Activated CD4-positive, alpha-beta T cell treated with anti-CD3 and anti-CD28 coated beads for 24 hours (primary cell): ENCODE data around the gene ERICH6B.

Source experiments
- DNase-seq, 2 donors: peaks; one replicate each; pipeline ENCODE4 v3.0.0-alpha.2; 2020; ENCODE audit warnings: low read depth in 2 of 2

Gene ERICH6B

DNA sequence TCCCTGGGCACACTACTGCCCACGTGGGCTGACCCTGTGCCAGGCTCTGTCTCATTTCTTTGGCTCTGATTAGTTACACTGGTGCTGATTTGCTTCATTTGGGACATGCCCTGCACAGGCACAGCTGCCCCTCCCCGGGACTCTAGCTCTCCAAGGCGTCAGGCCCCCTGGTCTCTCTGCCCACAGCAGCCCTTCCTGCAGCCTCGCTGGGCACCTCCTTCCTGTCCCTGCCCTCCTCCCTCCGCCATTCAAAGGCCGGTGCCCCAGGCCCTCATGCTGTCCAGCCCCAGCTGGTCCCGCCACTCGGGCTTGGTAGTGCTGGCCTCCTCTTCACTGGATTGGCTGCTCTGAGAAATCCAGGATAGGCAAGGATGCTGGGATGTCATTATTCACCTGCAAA lies 73.1 kb downstream of the ERICH6B start:
- DNase-seq: no peak

DNA sequence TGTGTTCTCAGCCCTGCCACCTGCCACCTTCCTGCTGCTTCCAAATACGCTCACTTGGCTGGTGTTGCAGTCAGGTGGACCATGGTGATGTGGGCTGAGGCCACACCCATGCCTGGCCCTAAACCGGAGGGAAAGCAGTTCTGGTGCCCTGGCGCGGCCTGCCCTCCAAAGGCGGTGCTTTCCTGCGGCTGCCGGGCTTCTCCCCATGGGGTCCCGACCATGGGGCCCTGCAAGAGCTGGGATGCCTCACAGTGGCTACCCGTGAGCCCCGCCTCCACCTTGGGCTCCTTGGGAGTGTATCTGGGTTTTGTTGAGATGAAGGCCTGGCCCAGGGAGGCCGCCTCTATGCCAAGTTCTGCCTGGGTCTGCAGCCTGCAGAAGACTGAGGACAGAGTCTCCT lies 73.7 kb downstream of the ERICH6B start:
- DNase-seq: no peak

DNA sequence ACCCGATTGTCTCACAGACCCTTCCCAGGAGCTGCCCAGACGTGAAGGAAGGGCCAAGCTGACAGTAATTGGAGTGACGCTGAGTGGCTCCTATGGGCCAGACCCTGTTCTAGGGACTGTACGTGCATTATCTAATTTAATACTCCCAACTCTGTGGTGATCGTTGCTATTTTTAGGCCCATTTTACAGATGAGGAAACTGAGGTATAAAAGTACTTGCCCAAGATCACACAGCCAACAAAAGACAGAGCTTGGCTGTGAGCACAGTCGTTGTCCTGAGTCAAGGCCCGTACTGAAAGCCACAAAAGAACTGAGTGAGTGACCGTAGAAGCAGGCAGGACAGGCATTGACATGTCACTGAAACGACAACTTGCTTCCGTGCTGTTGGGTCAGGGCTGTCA lies 74.7 kb downstream of the ERICH6B start:
- no peak for DNase-seq

DNA sequence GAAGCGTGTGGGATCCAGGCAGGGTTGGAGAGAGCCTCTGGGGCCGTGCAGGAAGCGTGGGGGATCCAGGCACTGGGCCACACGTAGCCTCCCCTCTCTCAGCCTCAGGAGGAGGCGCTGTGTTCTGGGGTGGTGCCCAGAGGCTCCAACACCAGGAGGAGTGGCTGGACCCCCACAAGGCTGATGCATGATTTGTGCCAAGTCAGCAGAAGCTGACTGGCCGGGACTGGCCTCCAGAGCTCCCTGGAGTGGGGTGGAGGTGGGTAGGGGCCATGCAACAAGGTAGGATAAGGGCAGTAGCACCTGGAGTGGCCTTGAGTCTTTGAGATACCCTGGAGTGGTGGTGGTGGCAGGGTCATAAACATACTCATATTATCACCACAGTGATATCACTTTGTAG lies 75.3 kb downstream of the ERICH6B start:
- no peak for DNase-seq

DNA sequence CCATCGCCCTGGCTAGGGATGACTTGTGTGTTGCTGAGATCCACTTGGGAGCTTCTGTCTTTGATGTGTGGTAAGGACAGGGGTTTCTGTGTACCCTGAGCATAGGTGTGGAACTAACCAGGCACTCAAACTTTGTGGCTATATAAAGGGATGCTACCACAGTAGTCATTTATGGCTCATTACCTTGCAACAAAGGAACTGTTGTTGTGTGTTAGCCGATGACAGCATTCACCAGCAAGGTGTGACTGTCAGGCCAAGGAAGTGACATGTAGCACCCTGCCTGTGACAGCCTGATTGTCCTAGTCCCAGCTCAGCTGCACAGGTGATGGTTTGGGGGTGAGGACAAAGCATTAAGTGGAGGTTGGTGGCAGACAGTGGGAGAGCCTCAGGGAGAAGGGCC lies 77.2 kb downstream of the ERICH6B start:
- DNase-seq: no peak

DNA sequence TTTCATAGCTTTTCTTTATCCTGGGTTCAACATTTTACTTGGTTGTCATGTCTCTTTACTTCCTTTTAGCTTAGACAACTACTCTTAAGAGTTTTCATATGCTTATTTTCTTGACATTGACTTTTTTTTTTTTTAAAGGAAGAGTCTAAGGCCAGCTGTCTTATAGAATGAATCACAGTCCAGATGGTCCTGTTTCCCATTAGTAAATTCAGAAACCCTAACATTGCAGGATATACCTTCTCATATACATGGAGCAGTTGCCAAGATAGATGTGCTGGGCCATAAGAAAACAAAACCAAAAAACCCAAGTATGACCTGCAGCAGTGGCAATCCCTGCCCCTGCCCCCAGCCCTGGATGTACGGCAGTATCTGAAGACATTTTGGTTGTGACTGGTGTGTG lies 78.0 kb downstream of the ERICH6B start:
- DNase-seq: no peak

DNA sequence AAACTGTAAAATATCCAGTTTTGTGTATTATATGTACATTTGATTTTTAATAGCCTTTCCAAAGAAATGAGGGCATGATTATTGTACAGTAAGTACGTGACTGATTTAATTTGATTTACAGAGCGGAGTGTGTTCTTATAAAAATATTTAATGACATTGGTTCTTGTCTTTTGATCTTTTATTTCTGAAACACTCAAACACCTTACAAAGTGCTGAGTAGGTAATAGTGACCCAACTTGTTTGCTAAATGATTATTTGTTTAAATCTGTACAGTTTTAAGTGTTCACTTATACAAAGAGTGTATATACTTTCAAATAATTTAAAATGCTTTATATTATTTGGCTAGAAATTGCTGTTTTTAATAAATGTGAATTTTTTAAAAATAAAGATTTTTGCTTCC lies 79.3 kb downstream of the ERICH6B start:
- DNase-seq: no peak

DNA sequence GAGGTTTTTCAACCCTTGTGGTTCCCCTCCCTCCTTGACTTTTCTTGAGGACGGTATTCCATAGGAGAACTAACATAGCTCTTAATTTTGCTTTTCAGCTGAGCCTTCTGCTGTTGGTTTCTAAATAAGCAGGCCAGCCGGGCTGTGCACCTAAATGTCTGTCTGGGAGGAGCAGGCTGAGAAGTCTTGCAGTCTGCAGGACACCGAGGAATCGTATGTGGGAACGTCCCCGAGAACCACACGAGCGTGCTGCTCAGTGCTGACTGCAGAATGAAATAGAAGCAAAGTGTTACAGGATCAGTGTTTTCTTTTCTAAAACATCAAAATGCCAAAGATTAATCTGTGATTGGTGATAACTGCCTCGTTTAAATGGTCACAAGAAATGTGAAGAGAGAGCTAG lies 80.9 kb downstream of the ERICH6B start:
- no peak for DNase-seq

DNA sequence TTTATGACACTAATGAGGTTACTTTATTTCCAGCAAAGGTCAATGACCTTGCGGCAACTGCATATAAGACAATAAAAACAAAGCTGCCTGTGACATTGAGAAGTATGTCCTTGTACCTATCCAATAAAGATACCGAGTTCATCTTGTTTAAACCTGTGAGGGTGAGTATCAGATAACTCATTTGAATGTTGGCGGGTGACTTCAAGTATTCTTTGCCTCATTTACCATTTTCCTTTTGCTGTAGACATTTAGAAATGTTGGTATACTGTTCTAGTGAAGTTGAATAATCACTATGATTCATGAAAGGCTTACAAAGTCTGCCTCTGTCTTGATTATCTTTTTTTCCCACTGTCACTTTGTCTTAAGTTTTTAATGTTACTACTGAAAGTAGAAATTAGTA lies 85.8 kb downstream of the ERICH6B start:
- no peak for DNase-seq

DNA sequence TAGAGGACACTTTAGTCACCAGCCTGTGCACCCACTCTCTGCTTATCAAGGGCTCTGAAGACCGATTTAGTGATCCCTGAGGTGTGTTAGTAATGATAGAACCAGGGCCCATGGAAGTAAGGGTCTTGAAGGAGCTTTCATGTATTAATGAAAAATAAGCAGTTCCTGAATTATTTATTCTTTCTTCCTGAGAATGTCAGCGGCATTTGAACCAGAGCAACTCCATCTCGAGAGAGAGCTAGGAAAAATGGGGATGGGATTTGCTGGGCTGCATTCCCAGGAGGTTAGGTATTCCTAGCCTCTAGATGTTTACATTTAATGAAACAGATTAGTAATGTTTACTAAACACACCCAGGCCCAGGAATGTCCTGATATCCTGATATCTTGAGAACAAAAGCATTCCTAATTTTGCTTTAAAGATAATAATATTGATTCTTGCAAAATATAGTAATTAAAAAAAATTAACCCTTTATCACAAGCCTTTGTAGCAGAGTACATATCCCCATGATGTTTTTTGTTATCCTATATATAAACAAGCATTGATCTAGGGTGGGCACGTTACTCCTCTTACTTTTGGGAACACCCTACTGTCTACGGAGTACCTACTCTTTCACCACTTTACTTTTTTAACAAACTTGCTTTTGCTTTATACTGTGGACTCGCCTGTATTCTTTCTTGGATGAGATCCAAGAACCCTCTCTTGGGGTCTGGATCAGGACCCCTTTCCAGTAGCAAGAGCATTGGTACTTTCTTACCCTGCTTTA lies 87.7 kb downstream of the ERICH6B start:
- DNase-seq: no peak

DNA sequence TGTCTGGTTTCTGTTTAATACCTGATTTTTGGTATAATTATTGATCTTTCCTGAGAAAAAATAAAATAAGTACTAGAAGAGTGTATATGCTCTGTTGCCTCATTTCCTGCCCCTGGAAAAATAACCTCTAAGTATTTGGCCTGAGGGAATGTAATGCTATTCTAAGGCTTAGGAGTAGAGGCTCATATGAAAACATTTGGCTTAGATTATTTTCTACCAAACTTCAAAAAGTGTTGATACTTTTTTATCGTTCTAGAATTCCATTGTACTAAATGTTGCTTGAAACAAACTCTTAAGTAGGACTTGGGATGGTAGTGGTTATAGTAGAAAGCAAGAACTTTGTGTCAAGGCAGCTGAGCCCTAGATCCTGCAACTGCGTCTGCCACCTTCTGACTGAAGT lies 93.0 kb downstream of the ERICH6B start:
- DNase-seq: no peak

DNA sequence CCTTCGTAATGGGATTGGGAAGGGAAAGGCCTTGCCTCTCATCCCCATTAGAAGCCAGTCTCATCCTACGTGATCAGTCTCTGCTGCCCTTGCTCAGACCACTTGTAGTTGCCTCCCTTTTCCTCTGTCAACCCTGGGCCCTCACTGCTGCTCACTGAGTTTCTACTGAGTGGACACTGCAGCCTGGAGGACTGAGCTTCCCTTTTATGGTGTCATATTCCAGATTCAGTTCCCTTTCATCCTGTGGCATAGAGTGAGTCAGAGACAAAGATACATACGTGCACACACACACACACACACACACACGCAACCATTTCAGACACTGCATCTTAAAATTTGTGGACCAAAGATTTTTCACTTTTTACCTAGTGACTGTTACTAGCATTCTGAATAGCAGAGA lies 94.2 kb downstream of the ERICH6B start:
- no peak for DNase-seq

DNA sequence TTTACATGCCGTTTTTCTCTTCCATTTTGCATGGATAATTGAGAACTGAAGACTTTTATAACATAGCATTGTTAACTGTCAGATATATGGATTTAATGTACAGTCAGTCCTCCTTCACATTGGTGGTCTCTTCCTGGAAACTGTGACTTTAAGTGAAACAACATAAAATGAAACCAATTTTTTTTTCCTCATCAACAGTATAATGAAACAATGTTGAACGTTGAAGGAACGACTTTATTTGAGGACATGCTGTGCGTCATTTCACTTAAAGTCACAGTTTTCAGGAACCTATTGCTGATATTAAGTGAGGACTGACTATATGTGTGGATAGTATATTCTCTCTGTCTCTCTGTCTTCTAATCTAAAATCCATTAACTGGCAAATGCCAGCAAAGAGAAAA lies 96.0 kb downstream of the ERICH6B start:
- DNase-seq: no peak

DNA sequence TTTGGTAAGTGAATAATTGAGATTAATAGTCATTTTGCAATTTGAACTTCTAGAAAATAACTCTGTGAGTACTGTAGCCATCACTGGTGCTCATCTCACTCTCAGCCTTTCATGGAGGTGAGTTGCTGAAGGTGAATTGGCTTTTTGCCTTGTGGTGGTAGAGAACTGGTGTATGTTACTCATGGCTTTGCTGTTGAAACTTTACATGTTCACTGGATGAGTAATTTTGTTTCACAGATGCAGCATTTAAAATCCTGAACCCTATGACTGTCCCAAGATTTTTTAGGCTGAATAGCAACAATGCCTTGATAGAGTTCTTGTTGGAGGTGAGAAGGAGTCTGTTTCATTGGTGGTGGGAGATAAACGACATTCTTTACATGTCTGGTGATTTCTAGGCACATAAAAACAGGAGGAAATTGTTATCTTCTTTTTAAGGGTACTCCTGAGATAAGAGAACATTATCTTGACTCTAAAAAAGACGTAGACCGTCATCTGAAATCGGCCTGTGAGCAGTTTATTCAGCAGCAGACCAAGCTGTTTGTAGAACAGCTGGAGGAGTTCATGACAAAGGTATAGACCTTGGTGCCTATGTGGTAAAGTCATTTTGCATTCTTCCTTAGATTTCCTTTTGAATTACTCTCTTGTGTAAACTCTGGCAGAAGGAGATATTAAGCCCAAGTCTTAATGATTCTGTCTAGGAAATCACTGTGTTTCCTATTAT lies 96.9 kb downstream of the ERICH6B start:
- no peak for DNase-seq

DNA sequence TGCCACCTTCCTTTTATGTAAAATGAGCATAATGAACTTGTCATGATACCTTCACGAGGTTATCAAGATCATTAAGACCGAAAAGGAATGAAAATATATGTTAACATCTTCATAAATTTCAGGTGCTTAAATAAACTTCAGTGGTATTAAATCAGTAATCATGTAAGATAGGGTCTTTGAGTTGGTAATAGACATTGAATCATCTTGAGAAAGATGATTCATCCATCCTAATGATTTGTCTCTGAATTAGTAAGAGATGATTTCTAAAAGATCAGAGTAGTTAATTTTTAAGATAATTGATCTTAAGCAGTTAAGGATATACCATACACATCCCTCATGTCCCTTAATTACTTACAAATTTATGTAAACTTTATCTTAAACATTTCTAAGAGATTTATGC lies 98.8 kb downstream of the ERICH6B start:
- no peak for DNase-seq

DNA sequence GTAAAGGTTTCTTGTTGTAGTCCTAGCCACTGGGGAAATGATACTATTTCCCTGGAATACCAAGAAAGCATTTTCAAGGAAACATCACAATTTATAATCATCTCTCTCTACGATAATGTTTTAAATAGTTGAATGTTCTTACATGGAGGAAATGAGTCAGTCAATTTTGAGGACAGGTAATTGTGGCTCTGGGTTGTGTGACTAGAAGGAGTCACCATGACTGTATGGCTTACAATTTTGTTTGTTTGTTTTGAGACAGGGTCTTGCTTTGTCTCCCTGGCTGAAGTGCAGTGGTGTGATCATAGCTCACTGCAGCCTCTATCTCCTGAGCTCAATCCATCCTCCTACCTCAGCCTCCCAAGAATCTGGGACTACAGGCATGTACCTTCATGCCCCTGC lies 103.4 kb downstream of the ERICH6B start:
- DNase-seq: no peak

DNA sequence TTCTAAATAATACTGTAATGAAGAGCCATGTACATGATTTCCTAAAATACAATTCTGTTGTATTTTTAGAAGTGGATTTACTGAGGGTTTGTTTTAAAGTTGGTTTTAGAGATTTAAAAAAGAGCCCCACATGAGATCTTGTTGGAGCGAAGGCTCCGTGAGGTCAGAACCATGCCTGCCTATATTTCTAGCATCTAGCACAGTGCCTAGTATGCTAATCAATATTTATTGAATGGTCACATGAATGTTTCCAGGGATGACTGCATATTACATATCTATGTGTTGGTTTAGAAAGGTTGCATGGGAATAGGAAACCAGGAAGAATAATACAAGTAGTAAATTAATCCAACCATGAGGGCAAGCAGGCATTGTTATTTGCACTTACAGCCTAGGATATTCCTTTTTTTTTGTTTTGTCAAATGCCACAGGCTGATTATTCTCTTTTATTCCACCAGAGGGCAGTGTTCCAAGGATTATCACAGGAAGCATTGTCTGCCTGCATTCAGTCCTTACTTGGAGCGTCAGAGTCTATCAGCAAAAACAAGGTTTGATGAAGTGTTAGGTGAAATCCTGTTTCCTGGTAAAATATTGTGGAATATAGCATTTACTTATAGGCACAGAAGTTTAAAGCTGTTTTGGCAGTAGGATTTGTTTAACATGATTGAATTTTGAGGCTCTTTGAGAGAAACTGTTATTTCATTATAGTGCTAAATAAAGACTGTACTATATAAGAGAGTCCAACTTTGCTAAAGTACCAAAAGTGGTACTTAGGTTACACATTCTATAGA lies 104.0 kb downstream of the ERICH6B start:
- peak in 1 of 2 donors; percentile 13 for DNase-seq

DNA sequence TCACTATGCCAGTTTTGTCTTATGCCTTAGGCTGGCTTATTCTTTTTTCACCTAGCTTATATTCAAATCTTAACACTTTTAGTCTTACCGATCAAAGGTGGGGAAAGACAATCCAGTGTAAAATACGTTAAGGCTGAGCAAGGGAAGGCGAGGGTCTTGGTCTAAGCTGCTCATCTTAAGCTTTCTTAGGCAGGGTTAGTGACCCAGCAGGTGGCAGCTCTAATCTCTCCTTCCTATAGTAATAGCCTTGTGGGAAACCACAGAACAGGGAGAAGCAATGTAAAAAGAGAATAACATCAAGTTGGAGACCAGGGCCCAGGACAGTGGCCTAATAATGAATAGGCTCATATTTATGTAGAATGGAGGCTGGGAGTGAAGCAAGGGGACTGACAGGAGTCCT lies 104.9 kb downstream of the ERICH6B start:
- DNase-seq: no peak

DNA sequence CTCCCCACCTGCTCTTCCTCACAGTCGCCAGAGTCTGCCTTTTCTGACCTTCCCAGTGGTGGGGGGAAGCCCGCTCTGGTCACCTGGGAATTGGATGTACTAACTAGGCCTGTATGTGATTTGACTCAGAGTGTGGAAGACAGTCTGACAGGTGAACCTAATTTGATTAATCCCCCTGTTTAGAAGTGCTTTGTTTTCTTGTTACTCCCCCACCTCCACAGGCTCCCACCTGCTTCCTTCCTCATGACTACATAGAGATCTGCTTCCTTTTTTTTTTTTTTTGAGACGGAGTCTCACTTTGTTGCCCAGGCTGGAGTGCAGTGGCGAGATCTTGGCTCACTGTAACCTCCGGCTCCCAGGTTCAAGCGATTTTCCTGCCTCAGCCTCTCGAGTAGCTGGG lies 106.8 kb downstream of the ERICH6B start:
- no peak for DNase-seq

DNA sequence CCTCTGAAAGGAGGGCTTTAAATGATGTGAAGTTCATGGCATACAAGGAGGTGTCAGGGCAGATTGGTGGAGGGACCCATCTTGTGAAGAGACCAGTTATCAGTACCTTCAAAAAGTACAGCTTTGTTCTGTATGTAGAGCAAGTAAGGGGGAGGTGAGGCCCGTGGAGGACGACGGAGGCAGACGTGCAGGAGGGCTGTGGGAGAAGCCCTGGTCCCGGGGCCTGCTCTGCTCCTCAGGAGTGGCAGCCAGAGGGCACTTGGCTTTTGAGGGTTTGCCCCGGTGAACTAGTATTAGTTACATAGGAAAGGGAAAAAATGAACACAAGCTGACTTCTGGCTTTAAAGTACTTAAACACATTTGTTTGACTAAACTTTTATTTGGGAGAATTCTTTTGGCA lies 108.7 kb downstream of the ERICH6B start:
- DNase-seq: no peak

DNA sequence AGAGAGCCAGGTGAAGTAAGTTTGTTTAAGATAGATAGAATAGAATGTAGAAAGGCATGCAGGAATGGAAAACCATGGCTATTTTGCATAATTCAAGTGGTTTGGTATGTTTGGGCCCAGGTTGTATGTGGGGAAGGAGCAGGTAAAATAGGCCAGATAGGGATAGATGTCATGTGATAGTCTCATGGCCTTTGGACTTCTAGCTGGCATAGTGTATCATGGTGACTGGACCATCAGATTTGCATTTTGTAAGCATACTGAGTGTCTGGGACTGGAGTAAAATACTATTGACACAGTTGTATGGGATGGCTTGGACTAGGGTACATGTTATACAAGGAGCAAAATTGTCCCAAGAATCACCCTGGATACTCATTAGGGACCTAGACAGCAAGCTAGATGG lies 111.9 kb downstream of the ERICH6B start:
- DNase-seq: no peak

DNA sequence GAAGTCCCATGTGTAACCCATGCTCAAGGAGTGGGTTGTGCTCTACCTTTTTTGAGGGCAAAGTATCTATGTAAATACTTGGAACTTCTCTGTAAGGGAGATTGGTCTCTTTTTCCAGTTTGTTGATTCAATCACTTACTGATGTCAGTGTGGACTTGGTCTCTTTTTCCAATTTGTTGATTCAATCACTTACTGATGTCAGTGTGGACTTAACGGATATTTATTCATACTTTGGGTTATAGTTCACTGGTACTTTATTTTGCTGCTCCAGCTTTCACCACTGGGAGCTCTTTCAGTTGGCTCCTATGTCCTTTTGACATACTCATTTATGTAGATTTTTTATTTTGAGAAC lies 114.4 kb downstream of the ERICH6B start:
- DNase-seq: no peak
